ENCODE data around the gene CNTN1. TPM values are rescaled to one million over a fixed set of nuclear protein-coding genes. Genes with fewer than 3 reads are reported as not detected.

The CNTN1 gene
- total and polyA plus RNA-seq, 9 of the 15 experiments (the other 6 are each of a cell fraction or from before 2014, with no cell fraction given), result 0.16 TPM; not detected in 8

DNA sequence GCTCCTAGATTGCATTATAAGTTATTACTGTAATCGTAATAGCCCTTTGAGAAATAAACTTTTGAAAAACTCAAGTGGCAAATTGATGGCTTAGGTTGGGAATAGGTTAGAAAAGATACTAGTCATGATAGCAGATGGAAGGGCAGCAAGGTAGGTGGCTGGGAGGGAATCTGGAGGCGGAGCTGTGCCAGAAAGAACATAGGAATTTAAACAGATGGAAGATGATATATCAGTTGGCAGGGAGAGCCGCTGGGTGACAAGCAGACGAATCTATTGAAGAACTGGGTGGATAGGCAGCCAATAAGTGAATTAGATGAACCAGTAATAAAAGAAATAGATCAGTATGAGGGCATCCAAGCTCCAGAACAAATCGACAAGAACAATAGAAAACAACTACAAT, 142.1 kb downstream of the CNTN1 start:
- ChIA-PET POLR2A (no interaction called here), CTCF (ENCODE audit: low intra/inter-chr PET ratio) (no interaction called here)
- 4% methylated on average over 5 of the region's 5 CpGs for WGBS (ENCODE audit: insufficient coverage, low coverage, missing lambda C conversion rate)
- TF ChIP-seq, protein P1, sequence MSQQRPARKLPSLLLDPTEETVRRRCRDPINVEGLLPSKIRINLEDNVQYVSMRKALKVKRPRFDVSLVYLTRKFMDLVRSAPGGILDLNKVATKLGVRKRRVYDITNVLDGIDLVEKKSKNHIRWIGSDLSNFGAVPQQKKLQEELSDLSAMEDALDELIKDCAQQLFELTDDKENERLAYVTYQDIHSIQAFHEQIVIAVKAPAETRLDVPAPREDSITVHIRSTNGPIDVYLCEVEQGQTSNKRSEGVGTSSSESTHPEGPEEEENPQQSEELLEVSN (IDR thresholded peaks at IDR 0.05; ENCODE audit: borderline replicate concordance in 1 of 2, extremely low read depth in 1 of 2, insufficient read depth in 1 of 2, insufficient read length in 1 of 2, low read depth in 1 of 2, low read length in 1 of 2, poor library complexity in 1 of 2, severe bottlenecking in 1 of 2), result no peak
- TF ChIP-seq, protein P2, sequence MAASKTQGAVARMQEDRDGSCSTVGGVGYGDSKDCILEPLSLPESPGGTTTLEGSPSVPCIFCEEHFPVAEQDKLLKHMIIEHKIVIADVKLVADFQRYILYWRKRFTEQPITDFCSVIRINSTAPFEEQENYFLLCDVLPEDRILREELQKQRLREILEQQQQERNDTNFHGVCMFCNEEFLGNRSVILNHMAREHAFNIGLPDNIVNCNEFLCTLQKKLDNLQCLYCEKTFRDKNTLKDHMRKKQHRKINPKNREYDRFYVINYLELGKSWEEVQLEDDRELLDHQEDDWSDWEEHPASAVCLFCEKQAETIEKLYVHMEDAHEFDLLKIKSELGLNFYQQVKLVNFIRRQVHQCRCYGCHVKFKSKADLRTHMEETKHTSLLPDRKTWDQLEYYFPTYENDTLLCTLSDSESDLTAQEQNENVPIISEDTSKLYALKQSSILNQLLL (CRISPR knock-in tag; IDR thresholded peaks at IDR 0.05; ENCODE audit: borderline replicate concordance), result no peak
- TF ChIP-seq EZH2 (IDR thresholded peaks at IDR 0.05; ENCODE audit: borderline replicate concordance, low read depth, low read length) (no peak), CBFA2T2 (conservative IDR thresholded peaks at IDR 0.05) (no peak), EWSR1 (IDR thresholded peaks at IDR 0.05; ENCODE audit: borderline replicate concordance, low read depth, partially characterized antibody) (no peak)
- no peak for ATAC-seq
- DNase-seq (ENCODE audit: extremely low read depth in 1 of 4, low spot score in 3 of 4), result no peak
- Histone ChIP-seq H3K79me2 (ENCODE audit: control insufficient read depth, insufficient read depth, low read length) (no peaks in the 10 kb centered on the region), H2AFZ (ENCODE audit: low read depth, low read length) (no peak overlapping the region), H3K4me1 (replicated peaks in 1 of 2; ENCODE audit: control insufficient read depth in 2 of 2, insufficient read depth in 2 of 2, low read length in 2 of 2) (no peaks in the 10 kb centered on the region), H3K9ac (ENCODE audit: insufficient read depth in 1 of 2, low read depth in 2 of 2, low read length in 2 of 2) (no peak overlapping the region), H3K27ac (ENCODE audit: extremely low read depth, low read depth, low read length) (no peak overlapping the region), H4K20me1 (replicated peaks; ENCODE audit: control insufficient read depth, insufficient read depth, low read length) (no peaks in the 10 kb centered on the region), H3K27me3 (ENCODE audit: control insufficient read depth in 2 of 2, insufficient read depth in 2 of 2, low read length in 2 of 2) (no peaks in the 10 kb centered on the region), H3K4me3 (no peak overlapping the region), H3K9me3 (replicated peaks; ENCODE audit: control insufficient read depth, insufficient read depth, low read depth, low read length) (no peaks in the 10 kb centered on the region), H3K4me2 (ENCODE audit: insufficient read depth, low read length) (no peak overlapping the region), H3K36me3 (ENCODE audit: control insufficient read depth, insufficient read depth, low read length) (no peaks in the 10 kb centered on the region), H3K9me1 (ENCODE audit: control insufficient read depth, insufficient read depth, low read length) (no peaks in the 10 kb centered on the region)
- BruUV-seq (replicated peaks), result no TSS peak
- intact Hi-C loops (cut with micrococcal nuclease), result no loop called here
- in situ Hi-C loops (cut with MboI), result no loop called here
- no peak for FAIRE-seq
